HFFc6 (cell line): ENCODE data around the gene PRPF18. TPM values are rescaled to one million over a fixed set of nuclear protein-coding genes. Genes with fewer than 3 reads are reported as not detected.
A peak's percentile ranks its signal among the peaks of the same experiment; 100 is the strongest.

Experiments used
- DNase-seq: peaks from one replicate; pipeline ENCODE4 v3.0.0-alpha.2; 2018
- H3K27ac Mint-ChIP-seq: 2 replicates; pipeline ENCODE4 v1.8.0; 2020; ENCODE audit warnings: mild to moderate bottlenecking, mixed read lengths
- H3K27me3 Mint-ChIP-seq: 2 replicates; pipeline ENCODE4 v1.8.0; 2021; ENCODE audit warnings: mild to moderate bottlenecking, moderate library complexity, mixed read lengths; ENCODE audit not compliant: insufficient read depth
- H3K36me3 Mint-ChIP-seq: 2 replicates; pipeline ENCODE4 v1.8.0; 2021; ENCODE audit warnings: low read depth, mixed read lengths
- H3K4me1 Mint-ChIP-seq: 2 replicates; pipeline ENCODE4 v1.8.0; 2020; ENCODE audit warnings: low read depth, mixed read lengths
- H3K4me3 Mint-ChIP-seq: 2 replicates; pipeline ENCODE4 v1.8.0; 2020; ENCODE audit warnings: mild to moderate bottlenecking, moderate library complexity, mixed read lengths
- H3K9me3 Mint-ChIP-seq: 2 replicates; pipeline ENCODE4 v1.8.0; 2020; ENCODE audit warnings: mild to moderate bottlenecking, mixed read lengths
- total RNA-seq, 6 experiments: library from RNA; stranded (reverse); fragmentation: NEBNext Ultra II Directional; extraction: Animal tissue kit (Norgen Biotek cat#: 25700); gene quantifications; 2 replicates in 1 of 6; 3 replicates in 5 of 6; pipeline ENCODE4 v1.2.3, GENCODE V29; 2021
- TF ChIP-seq, protein P1 (sequence below): fragments of 200-600 bp; sonication (generic); IDR thresholded peaks from 2 replicates; pipeline ENCODE4 v1.5.0; 2021; ENCODE audit warnings: antibody characterized with exemption, mild to moderate bottlenecking

PRPF18 gene
- total RNA-seq, 6 experiments from 2014 or later, result 21.9 to 24.8 (median 23.0) TPM

DNA sequence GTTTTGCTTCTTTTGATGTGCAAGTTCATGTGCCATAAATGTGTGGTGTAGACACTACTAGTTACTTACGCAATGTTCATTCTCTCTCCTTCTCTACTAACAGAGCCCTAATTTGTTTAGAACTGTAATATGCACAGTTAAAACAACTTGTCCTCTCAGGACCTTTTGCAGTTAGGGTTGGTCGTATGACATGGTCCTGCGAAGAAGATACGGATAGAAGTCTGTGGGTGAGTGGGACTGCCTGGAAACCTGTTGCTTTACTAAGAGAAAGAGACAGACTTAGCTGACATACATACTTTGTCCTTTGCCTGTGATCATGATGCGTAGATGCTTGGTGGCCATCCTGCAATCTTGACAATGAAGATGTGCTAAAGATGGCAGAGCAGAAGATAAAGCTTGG, 51.1 kb downstream of the PRPF18 start:
- peaks cover 15% of the 10 kb centered on the region for H3K9me3 Mint-ChIP-seq
- H3K27me3 Mint-ChIP-seq, result peaks cover 13% of the 10 kb centered on the region
- no peak for DNase-seq
- H3K27ac Mint-ChIP-seq, result no peak overlapping the region
- peaks cover 60% of the 10 kb centered on the region for H3K36me3 Mint-ChIP-seq
- H3K4me1 Mint-ChIP-seq, result peaks cover 13% of the 10 kb centered on the region
- H3K4me3 Mint-ChIP-seq, result no peak overlapping the region
- TF ChIP-seq, protein P1, sequence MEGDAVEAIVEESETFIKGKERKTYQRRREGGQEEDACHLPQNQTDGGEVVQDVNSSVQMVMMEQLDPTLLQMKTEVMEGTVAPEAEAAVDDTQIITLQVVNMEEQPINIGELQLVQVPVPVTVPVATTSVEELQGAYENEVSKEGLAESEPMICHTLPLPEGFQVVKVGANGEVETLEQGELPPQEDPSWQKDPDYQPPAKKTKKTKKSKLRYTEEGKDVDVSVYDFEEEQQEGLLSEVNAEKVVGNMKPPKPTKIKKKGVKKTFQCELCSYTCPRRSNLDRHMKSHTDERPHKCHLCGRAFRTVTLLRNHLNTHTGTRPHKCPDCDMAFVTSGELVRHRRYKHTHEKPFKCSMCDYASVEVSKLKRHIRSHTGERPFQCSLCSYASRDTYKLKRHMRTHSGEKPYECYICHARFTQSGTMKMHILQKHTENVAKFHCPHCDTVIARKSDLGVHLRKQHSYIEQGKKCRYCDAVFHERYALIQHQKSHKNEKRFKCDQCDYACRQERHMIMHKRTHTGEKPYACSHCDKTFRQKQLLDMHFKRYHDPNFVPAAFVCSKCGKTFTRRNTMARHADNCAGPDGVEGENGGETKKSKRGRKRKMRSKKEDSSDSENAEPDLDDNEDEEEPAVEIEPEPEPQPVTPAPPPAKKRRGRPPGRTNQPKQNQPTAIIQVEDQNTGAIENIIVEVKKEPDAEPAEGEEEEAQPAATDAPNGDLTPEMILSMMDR, result no peak

DNA sequence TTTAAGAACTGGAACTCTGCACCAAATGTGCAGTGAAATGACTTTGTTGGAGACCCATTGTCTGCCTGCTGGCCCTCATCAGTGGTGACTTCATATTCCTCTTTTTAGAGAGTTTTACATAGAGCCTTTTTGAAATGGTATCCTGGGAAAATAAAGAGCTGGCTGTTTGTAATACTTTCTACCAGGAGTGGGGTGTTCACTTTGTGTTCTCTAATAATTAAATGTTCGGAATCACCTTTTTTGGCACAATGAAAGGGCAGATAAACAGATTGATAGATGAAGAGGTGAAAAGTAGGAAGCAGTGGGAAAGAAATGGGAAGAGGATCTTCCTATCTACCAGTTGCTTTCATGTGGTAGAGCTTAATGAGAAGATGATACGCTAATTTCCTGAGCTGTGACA, 55.5 kb downstream of the PRPF18 start:
- Mint-ChIP-seq H3K4me1 (peaks cover 10% of the 10 kb centered on the region), H3K9me3 (peaks cover 17% of the 10 kb centered on the region), H3K27me3 (peaks cover 14% of the 10 kb centered on the region), H3K4me3 (no peak overlapping the region; the same call in 1 of the 2 replicates), H3K36me3 (peaks cover 78% of the 10 kb centered on the region), H3K27ac (no peak overlapping the region)
- TF ChIP-seq, protein P1, result no peak
- DNase-seq, result no peak

DNA sequence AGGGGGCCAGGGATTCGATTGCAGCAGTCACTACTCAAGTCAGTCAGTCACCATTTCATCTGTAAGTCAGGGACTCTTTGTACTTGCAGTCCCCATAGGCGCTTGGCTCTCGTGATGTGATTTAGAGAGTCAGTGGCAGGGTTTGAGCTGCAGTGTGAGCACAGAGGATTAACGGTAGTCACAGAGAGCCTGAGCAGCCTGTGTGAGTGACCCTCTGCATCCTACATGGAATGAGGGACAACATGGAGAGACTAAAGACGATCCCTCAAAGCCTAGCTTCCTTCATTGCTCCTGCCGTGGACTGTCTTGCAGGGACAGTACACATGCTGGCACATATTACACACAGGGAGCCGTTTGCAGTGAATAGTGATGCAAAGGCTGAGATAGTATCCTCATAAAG, 56.3 kb downstream of the PRPF18 start:
- H3K27me3 Mint-ChIP-seq, result peaks cover 14% of the 10 kb centered on the region
- H3K4me1 Mint-ChIP-seq, result peaks cover 2% of the 10 kb centered on the region

GRCh38 chr10:13644866-13645265, 58.1 kb downstream of the PRPF18 start:
- TF ChIP-seq, protein P1, result no peak
- peaks cover 8% of the 10 kb centered on the region for H3K4me1 Mint-ChIP-seq

More for the DNA sequence above, 56.3 kb downstream of the PRPF18 start:
- Mint-ChIP-seq H3K27ac (no peak overlapping the region), H3K4me3 (no peak overlapping the region), H3K9me3 (peaks cover 17% of the 10 kb centered on the region), H3K36me3 (peaks cover 79% of the 10 kb centered on the region)
- TF ChIP-seq, protein P1, result no peak
- DNase-seq, result no peak

GRCh38 chr10:13648425-13648824, 61.7 kb downstream of the PRPF18 start:
- TF ChIP-seq, protein P1, result no peak
- DNase-seq, result no peak
- H3K27me3 Mint-ChIP-seq, result peaks cover 12% of the 10 kb centered on the region
- peak overlapping the region; percentile 42 for H3K27ac Mint-ChIP-seq
- H3K9me3 Mint-ChIP-seq, result no peaks in the 10 kb centered on the region
- peaks cover 87% of the 10 kb centered on the region for H3K36me3 Mint-ChIP-seq
- peaks cover 35% of the 10 kb centered on the region for H3K4me1 Mint-ChIP-seq
- H3K4me3 Mint-ChIP-seq, result no peak overlapping the region

More at GRCh38 chr10:13644866-13645265, 58.1 kb downstream of the PRPF18 start:
- Mint-ChIP-seq H3K27me3 (peaks cover 15% of the 10 kb centered on the region), H3K9me3 (peaks cover 17% of the 10 kb centered on the region), H3K27ac (no peak overlapping the region), H3K4me3 (no peak overlapping the region), H3K36me3 (peaks cover 89% of the 10 kb centered on the region)
- no peak for DNase-seq
